Uterus (tissue), 2 donors: ENCODE measurements around the gene RALGPS1.

Experiments
- CTCF ChIP-seq, 4 experiments: fragments of 200-600 bp in 2 of 4; fragments of 450-650 bp in 2 of 4; sonication (generic) in 2 of 4; IDR thresholded peaks; one replicate each; pipeline ENCODE4 v1.5.1; 2016 to 2019; ENCODE audit warnings: antibody characterized with exemption in 4 of 4, mild to moderate bottlenecking in 2 of 4, moderate library complexity in 1 of 4
- POLR2A ChIP-seq, 2 donors: fragments of 450-650 bp; IDR thresholded peaks; one replicate each; pipeline ENCODE4 v1.6.1; 2016; ENCODE audit warnings: antibody characterized with exemption in 2 of 2, mild to moderate bottlenecking in 1 of 2, moderate library complexity in 1 of 2

GRCh38 chr9:127112056-127112455 is 197.5 kb downstream of the RALGPS1 start:
- TF ChIP-seq CTCF (IDR thresholded peaks at IDR 0.05) = no peak
- TF ChIP-seq POLR2A (IDR thresholded peaks at IDR 0.05) = peak in 1 of 2 donors; percentile 8
